Amygdala (tissue), 56 donors: ENCODE results near the gene HNRNPA2B1.
"Not testable (repeated sequence)": the region's sequence is repeated elsewhere in the genome, so short reads cannot be mapped to it uniquely, and the experiment has no call there.

ENCODE experiments used
- DNase-seq, 56 donors: peaks; one replicate each; lab custom pipeline; 2025; lab: John Stamatoyannopoulos, UW

The HNRNPA2B1 gene

GRCh38 chr7:26167303-26167934, 33.1 kb downstream of the HNRNPA2B1 start:
- no peak for DNase-seq

GRCh38 chr7:26166684-26167266, 33.8 kb downstream of the HNRNPA2B1 start:
- DNase-seq = no peak

GRCh38 chr7:26165950-26166683, 34.4 kb downstream of the HNRNPA2B1 start:
- DNase-seq = no peak

GRCh38 chr7:26163804-26164203, 36.7 kb downstream of the HNRNPA2B1 start:
- not testable (repeated sequence) for DNase-seq

GRCh38 chr7:26162431-26162830, 38.1 kb downstream of the HNRNPA2B1 start:
- no peak for DNase-seq

GRCh38 chr7:26160896-26161295, 39.6 kb downstream of the HNRNPA2B1 start:
- no peak for DNase-seq

GRCh38 chr7:26159243-26159642, 41.3 kb downstream of the HNRNPA2B1 start:
- no peak for DNase-seq

GRCh38 chr7:26157520-26158105, 42.9 kb downstream of the HNRNPA2B1 start:
- DNase-seq = no peak

GRCh38 chr7:26156451-26157420, 43.8 kb downstream of the HNRNPA2B1 start:
- DNase-seq = no peak

GRCh38 chr7:26155531-26156375, 44.8 kb downstream of the HNRNPA2B1 start:
- DNase-seq = no peak

- DNase-seq = no peak
These were observed 46.4 kb downstream of the HNRNPA2B1 start for GRCh38 chr7:26153823-26154783.

GRCh38 chr7:26153241-26153822, 47.2 kb downstream of the HNRNPA2B1 start:
- no peak for DNase-seq

- peak in 1 of 56 donors; percentile 7 for DNase-seq
These were observed 47.7 kb downstream of the HNRNPA2B1 start for GRCh38 chr7:26152782-26153240.

- DNase-seq = peak in 53 of 56 donors; percentile 3 to 82 (median 54)
These were observed 48.4 kb downstream of the HNRNPA2B1 start, which contains the start of gene NFE2L3 for GRCh38 chr7:26151953-26152781. Gene NFE2L3, plus strand, starts transcription at chr7:26152198. Its CDS starts 301 bp downstream, at chr7:26152499.

- DNase-seq = no peak
These were observed 48.9 kb downstream of the HNRNPA2B1 start for GRCh38 chr7:26151650-26151952.

GRCh38 chr7:26151096-26151495, 49.5 kb downstream of the HNRNPA2B1 start:
- no peak for DNase-seq
